ENCODE results near the gene NEURL1B.

NEURL1B gene

GRCh38 chr5:172694541-172694940, 53.5 kb downstream of the NEURL1B start:
- TF ChIP-seq, protein P1, sequence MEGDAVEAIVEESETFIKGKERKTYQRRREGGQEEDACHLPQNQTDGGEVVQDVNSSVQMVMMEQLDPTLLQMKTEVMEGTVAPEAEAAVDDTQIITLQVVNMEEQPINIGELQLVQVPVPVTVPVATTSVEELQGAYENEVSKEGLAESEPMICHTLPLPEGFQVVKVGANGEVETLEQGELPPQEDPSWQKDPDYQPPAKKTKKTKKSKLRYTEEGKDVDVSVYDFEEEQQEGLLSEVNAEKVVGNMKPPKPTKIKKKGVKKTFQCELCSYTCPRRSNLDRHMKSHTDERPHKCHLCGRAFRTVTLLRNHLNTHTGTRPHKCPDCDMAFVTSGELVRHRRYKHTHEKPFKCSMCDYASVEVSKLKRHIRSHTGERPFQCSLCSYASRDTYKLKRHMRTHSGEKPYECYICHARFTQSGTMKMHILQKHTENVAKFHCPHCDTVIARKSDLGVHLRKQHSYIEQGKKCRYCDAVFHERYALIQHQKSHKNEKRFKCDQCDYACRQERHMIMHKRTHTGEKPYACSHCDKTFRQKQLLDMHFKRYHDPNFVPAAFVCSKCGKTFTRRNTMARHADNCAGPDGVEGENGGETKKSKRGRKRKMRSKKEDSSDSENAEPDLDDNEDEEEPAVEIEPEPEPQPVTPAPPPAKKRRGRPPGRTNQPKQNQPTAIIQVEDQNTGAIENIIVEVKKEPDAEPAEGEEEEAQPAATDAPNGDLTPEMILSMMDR (IDR thresholded peaks at IDR 0.05; ENCODE audit: borderline replicate concordance, insufficient read depth, low read depth, low read length) = no peak
- no peak overlapping the region for H3K4me3 ChIP-seq (ENCODE audit: low read depth, low read length)

- no peak overlapping the region for H3K4me3 ChIP-seq (ENCODE audit: low read depth, low read length)
- TF ChIP-seq, protein P1 (IDR thresholded peaks at IDR 0.05; ENCODE audit: borderline replicate concordance, insufficient read depth, low read depth, low read length) = no peak
Observed at GRCh38 chr5:172695232-172696054, 54.4 kb downstream of the NEURL1B start.

GRCh38 chr5:172696171-172696849, 55.2 kb downstream of the NEURL1B start:
- no peak overlapping the region for H3K4me3 ChIP-seq (ENCODE audit: low read depth, low read length)
- TF ChIP-seq, protein P1 (IDR thresholded peaks at IDR 0.05; ENCODE audit: borderline replicate concordance, insufficient read depth, low read depth, low read length) = no peak

DNA sequence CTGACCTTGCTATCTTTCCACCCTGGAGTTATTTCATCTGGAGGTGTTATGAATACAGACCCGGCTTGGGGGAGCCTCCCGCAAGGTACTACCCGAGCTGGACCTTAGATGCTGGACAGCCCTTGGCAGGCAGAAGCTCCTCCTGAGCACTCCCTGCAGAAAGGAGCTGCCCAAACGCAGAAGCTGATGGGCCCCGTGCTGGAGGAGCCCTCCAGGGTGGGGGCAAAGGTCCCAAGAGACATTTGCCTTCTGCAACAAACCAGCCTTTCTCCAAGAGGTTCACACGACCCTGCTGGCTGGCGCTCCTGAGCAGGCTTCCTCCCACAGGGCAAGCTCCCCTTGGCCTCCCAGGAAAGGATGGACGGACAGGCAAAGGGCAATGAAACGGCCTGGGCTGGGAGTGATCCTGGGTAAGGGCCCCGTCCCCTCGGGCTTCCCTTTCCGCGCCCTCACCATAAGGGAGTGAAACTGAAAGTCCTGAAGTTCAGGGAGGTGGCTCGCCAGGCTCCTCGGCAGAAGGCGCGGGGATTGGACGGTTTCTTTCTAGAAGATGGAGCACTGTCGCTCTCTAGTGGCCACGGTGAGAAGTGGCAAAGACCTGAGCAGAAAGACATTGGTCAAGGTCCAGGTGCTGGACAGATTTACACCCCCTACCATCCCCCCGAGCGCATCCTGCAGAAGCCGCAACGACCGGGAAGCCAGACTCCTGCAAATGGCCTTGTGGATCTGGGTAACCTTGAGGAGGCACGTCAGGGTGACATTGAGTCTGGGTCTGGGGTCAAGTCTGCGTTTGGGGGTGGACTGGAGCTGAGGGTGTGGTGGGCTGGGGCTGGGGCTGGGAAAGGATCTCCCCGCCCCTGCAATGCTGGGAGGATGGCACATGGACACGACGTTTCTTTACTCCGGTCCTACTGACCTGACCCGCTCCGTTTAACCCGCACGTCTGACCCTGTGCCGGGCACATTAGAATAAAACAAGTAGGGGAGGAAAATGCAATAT, 56.4 kb downstream of the NEURL1B start:
- TF ChIP-seq, protein P1 (IDR thresholded peaks at IDR 0.05; ENCODE audit: borderline replicate concordance, insufficient read depth, low read depth, low read length) = peak; percentile 90
- peak overlapping the region; percentile 50 for H3K4me3 ChIP-seq (ENCODE audit: low read depth, low read length)

DNA sequence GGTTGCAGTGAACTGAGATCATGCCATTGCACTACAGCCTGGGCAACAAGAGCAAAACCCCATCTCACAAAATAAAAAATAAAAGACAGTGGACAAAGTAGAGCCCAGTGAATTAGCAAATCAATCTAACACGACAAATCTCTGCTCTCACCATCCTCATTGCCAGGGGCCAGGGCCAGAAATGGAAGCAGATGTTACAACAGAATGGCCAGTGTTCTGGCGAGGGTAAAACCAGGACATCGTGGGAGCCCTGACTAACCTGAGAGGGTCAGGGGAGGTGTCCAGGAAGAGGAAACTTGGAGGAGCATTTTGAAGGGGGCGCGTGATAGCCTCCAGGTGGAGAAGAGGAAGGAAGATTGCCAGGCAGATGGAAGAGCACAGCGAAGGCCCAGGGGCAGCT, 58.4 kb downstream of the NEURL1B start:
- H3K4me3 ChIP-seq (ENCODE audit: low read depth, low read length) = no peak overlapping the region
- TF ChIP-seq, protein P1 (IDR thresholded peaks at IDR 0.05; ENCODE audit: borderline replicate concordance, insufficient read depth, low read depth, low read length) = no peak

DNA sequence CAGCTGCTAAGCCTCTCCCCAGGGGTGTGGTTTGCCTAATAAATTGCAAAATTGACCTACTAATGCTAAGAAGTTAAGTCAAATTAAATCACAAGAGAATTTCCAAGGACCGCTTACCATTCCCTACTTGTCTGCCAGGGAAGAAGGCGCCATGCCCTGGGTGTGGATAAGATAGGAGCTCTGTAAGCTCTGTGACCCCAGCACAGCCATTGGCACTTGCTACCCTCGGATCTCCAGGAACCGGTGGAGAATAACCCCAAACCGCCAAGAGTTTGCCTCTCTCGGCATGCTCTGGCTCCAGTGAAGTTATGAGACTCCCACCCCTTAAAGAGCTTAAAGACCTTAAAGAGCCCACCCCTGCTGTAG, 58.9 kb downstream of the NEURL1B start:
- TF ChIP-seq, protein P1 (IDR thresholded peaks at IDR 0.05; ENCODE audit: borderline replicate concordance, insufficient read depth, low read depth, low read length) = no peak
- no peak overlapping the region for H3K4me3 ChIP-seq (ENCODE audit: low read depth, low read length)
